ENCODE data around the gene CPVL. TPM values are rescaled to one million over a fixed set of nuclear protein-coding genes. Genes with fewer than 3 reads are reported as not detected.
A peak's percentile ranks its signal among the peaks of the same experiment; 100 is the strongest.

Gene CPVL
- total and polyA plus RNA-seq, 2 experiments from 2014 or later: 31.9 to 37.8 TPM

GRCh38 chr7:29194594-29195427, 48.5 kb upstream of the CPVL start, which contains the start of gene CHN2:
TSS of gene CHN2 (plus strand) at chr7:29194775.
- DNase-seq (ENCODE audit: low spot score): peak; percentile 85
- peaks cover 45% of the 10 kb centered on the region for H3K4me1 Mint-ChIP-seq
- H3K27me3 Mint-ChIP-seq (ENCODE audit: insufficient read depth, low read depth, poor library complexity): peaks cover 58% of the 10 kb centered on the region
- Histone ChIP-seq H3K36me3 (ENCODE audit: insufficient read depth) (no peaks in the 10 kb centered on the region), H3F3A (replicated peaks; ENCODE audit: low read depth) (no peaks in the 10 kb centered on the region), H3K79me2 (replicated peaks; ENCODE audit: insufficient read depth) (no peaks in the 10 kb centered on the region), H3K4me1 (ENCODE audit: insufficient read depth) (peaks cover 45% of the 10 kb centered on the region), H3K4me2 (peak within 1 kb of the TSS; percentile 88), H3K4me3 (peak within 1 kb of the TSS; percentile 76), H3K27me3 (ENCODE audit: insufficient read depth) (peaks cover 79% of the 10 kb centered on the region), H3K27ac (ENCODE audit: low read depth) (no peak within 1 kb of the TSS), H2AFZ (peak within 1 kb of the TSS; percentile 73), H4K20me1 (replicated peaks; ENCODE audit: insufficient read depth) (no peaks in the 10 kb centered on the region), H3K9me2 (ENCODE audit: insufficient read depth) (no peaks in the 10 kb centered on the region)
- H3K9me3 Mint-ChIP-seq: no peaks in the 10 kb centered on the region
- TF ChIP-seq ZNF331 (CRISPR knock-in tag; IDR thresholded peaks at IDR 0.05; ENCODE audit: low read depth): no peak
- no peak for TF ChIP-seq POLR2AphosphoS5 (IDR thresholded peaks at IDR 0.05; ENCODE audit: low read depth)
- peak in 1 of 2 experiments; percentile 21; a peak in 2 of 4 replicates for TF ChIP-seq CTCF (conservative IDR thresholded peaks at IDR 0.05; ENCODE audit: low read depth in 2 of 2)
- peak; percentile 19 for TF ChIP-seq EZH2 (IDR thresholded peaks at IDR 0.05; ENCODE audit: low read depth, unreplicated experiment)
- H3K27ac Mint-ChIP-seq: no peak within 1 kb of the TSS
- H3K4me3 Mint-ChIP-seq: peak within 1 kb of the TSS; percentile 74
- H3K36me3 Mint-ChIP-seq (ENCODE audit: low read depth): no peaks in the 10 kb centered on the region; the same call in 2 of the 3 replicates
- ATAC-seq: peak; percentile 63

- no peaks in the 10 kb centered on the region for H3K79me2 ChIP-seq (replicated peaks; ENCODE audit: insufficient read depth)
- peaks cover 61% of the 10 kb centered on the region for H3K27me3 Mint-ChIP-seq (ENCODE audit: insufficient read depth, low read depth, poor library complexity)
- H3K4me3 ChIP-seq: peak overlapping the region; percentile 76
- TF ChIP-seq ETS1 (IDR thresholded peaks at IDR 0.05) (no peak), CTCF (conservative IDR thresholded peaks at IDR 0.05; ENCODE audit: low read depth in 2 of 2) (no peak), REST (IDR thresholded peaks at IDR 0.05; ENCODE audit: unreplicated experiment) (no peak), POLR2AphosphoS5 (IDR thresholded peaks at IDR 0.05; ENCODE audit: low read depth) (no peak), JUNB (IDR thresholded peaks at IDR 0.05; ENCODE audit: unreplicated experiment) (no peak), ZNF114 (CRISPR knock-in tag; IDR thresholded peaks at IDR 0.05) (no peak), NANOG (IDR thresholded peaks at IDR 0.05; ENCODE audit: borderline replicate concordance) (no peak), ZNF331 (CRISPR knock-in tag; IDR thresholded peaks at IDR 0.05; ENCODE audit: low read depth) (no peak)
- no peaks in the 10 kb centered on the region for H3K9me2 ChIP-seq (ENCODE audit: insufficient read depth)
- peaks cover 50% of the 10 kb centered on the region for H3K4me1 Mint-ChIP-seq
- H3K4me2 ChIP-seq: peak overlapping the region; percentile 88
- ATAC-seq (peak; percentile 39), DNase-seq (ENCODE audit: low spot score) (peak; percentile 62)
- no peak overlapping the region for H3K27ac ChIP-seq (ENCODE audit: low read depth)
- peak overlapping the region; percentile 74 for H3K4me3 Mint-ChIP-seq
- H4K20me1 ChIP-seq (replicated peaks; ENCODE audit: insufficient read depth): no peaks in the 10 kb centered on the region
- no peaks in the 10 kb centered on the region; the same call in 2 of the 3 replicates for H3K36me3 Mint-ChIP-seq (ENCODE audit: low read depth)
- no peaks in the 10 kb centered on the region for H3F3A ChIP-seq (replicated peaks; ENCODE audit: low read depth)
- no peak overlapping the region for H3K27ac Mint-ChIP-seq
- peaks cover 79% of the 10 kb centered on the region for H3K27me3 ChIP-seq (ENCODE audit: insufficient read depth)
- peaks cover 47% of the 10 kb centered on the region for H3K4me1 ChIP-seq (ENCODE audit: insufficient read depth)
- H3K36me3 ChIP-seq (ENCODE audit: insufficient read depth): no peaks in the 10 kb centered on the region
- 0 out of 2 replicates have a peak overlapping the region, but pooled peaks have one; percentile 50 for H2AFZ ChIP-seq
- H3K9me3 Mint-ChIP-seq: no peaks in the 10 kb centered on the region
These were observed 47.9 kb upstream of the CPVL start for GRCh38 chr7:29194206-29194593.
